Brain microvascular endothelial cell (primary cell): ENCODE data around the gene MCTP2.

Experiments used
- DNase-seq: peaks from one replicate; pipeline ENCODE4 v3.0.0-alpha.2; 2020
- H3K27ac ChIP-seq: fragments of 250-450 bp; sonication (Bioruptor Pico); 2 replicates; pipeline ENCODE4 v1.5.1; 2020; ENCODE audit warnings: mild to moderate bottlenecking, moderate library complexity
- H3K27me3 ChIP-seq: fragments of 250-450 bp; sonication (Bioruptor Pico); replicated peaks from 2 replicates; pipeline ENCODE4 v1.5.1; 2020; ENCODE audit warnings: mild to moderate bottlenecking
- H3K36me3 ChIP-seq: fragments of 250-450 bp; sonication (Bioruptor Pico); replicated peaks from 2 replicates; pipeline ENCODE4 v1.5.1; 2020; ENCODE audit warnings: mild to moderate bottlenecking
- H3K4me3 ChIP-seq: 2 replicates; pipeline ENCODE4 v1.5.1; 2011; ENCODE audit warnings: low read depth, mild to moderate bottlenecking, control low read depth, low read length, moderate library complexity
- in situ Hi-C: cut with HindIII; loops from 2 replicates; pipeline ENCODE4 v1.10.0; 2017; ENCODE audit warnings: low sequenced_read_pairs, low pct_ligation_motif_present
- TF ChIP-seq, protein P1 (sequence below): IDR thresholded peaks from 2 replicates; pipeline ENCODE4 v1.5.1; 2011; ENCODE audit warnings: low read depth, mild to moderate bottlenecking, moderate library complexity, low read length, control low read depth, inconsistent platforms; ENCODE audit errors: missing control alignments

MCTP2 gene

DNA sequence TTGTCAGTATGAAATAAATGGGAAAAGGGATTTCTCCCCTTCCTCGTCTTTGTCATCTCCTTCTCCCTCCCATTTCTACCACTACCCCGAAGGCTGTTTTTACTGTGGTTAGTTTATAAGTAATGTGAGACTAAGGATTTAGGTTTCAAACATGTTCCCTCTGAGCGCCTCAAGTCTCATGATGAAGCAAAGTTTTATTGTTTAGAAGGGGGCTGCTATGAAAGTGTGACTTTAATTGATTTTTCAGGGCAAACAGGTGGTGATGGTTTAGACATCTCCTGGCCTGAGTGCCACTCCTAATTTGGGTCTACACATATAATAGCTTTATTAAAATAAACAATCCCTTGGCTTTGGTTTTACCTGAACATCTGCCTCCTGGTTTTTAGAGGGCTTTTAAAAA, 185.5 kb downstream of the MCTP2 start:
- Histone ChIP-seq H3K4me3 (no peak overlapping the region), H3K27ac (no peak overlapping the region), H3K36me3 (no peaks in the 10 kb centered on the region), H3K27me3 (no peaks in the 10 kb centered on the region)
- no peak for DNase-seq
- TF ChIP-seq, protein P1, sequence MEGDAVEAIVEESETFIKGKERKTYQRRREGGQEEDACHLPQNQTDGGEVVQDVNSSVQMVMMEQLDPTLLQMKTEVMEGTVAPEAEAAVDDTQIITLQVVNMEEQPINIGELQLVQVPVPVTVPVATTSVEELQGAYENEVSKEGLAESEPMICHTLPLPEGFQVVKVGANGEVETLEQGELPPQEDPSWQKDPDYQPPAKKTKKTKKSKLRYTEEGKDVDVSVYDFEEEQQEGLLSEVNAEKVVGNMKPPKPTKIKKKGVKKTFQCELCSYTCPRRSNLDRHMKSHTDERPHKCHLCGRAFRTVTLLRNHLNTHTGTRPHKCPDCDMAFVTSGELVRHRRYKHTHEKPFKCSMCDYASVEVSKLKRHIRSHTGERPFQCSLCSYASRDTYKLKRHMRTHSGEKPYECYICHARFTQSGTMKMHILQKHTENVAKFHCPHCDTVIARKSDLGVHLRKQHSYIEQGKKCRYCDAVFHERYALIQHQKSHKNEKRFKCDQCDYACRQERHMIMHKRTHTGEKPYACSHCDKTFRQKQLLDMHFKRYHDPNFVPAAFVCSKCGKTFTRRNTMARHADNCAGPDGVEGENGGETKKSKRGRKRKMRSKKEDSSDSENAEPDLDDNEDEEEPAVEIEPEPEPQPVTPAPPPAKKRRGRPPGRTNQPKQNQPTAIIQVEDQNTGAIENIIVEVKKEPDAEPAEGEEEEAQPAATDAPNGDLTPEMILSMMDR, result no peak
- in situ Hi-C loops, result no loop called here

DNA sequence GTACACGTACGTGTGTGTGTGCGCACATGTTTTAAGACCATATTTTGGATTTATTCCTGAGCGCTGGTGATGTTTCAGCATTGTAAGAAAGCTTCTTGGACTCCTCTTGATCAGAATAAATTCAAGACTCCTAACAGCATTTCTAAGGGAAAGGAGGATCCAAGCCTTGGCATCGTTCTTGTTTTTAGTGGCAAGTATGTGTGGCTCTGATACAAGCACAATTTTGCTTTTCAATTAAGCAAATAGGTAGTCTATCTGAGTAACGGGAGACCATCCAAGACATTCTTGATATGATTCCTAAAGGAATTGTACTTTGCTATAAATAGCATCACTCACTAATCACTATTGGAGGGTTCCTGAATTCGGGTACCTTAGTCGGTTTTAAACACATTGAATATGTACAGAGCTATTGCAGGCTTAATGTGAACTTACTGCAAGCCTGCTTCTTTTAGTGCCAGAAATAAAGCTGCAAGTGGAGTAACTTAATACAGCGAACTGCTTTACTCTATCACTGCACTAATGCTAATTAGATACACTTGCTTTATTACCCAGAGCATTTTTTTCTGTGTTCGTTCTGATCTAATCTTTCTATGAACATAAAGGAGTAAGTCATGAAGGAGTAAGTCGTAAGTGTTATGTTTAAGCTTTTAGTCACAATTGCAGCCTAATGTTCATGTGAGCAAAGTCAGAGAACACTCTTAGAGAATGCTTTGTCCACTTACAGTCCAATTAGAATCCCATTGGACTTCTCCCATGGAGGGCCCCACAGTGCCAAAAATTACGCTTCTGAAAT, 186.3 kb downstream of the MCTP2 start:
- Histone ChIP-seq H3K36me3 (no peaks in the 10 kb centered on the region), H3K27me3 (no peaks in the 10 kb centered on the region), H3K4me3 (no peak overlapping the region), H3K27ac (no peak overlapping the region)
- in situ Hi-C loops, result no loop called here
- DNase-seq, result no peak
- TF ChIP-seq, protein P1, result no peak

- Histone ChIP-seq H3K27me3 (no peaks in the 10 kb centered on the region), H3K4me3 (no peak overlapping the region), H3K36me3 (no peaks in the 10 kb centered on the region), H3K27ac (no peak overlapping the region)
- DNase-seq, result no peak
- in situ Hi-C loops, result no loop called here
- TF ChIP-seq, protein P1, result no peak
Measured at GRCh38 chr15:94421706-94422105, 190.3 kb downstream of the MCTP2 start.

DNA sequence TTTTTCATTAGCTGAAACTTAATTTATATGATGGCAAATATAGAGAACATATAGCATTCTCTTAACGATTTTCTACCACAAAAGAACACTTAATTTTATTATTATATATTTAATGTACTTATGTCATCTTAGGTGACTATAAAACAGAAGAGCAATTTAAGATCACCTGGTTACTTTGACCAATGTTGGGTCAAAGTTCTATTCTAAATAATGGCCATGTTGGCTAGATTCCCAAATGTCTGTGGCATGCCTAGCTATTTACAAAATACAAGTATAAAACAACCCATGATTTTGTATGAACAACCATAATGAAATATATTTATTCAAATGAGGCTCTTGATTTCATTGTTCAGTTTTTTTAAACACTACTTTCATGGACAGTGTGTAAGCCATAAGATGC, 200.9 kb downstream of the MCTP2 start:
- no peaks in the 10 kb centered on the region for H3K36me3 ChIP-seq
- TF ChIP-seq, protein P1, result no peak
- no peak overlapping the region for H3K4me3 ChIP-seq
- DNase-seq, result no peak
- no peak overlapping the region for H3K27ac ChIP-seq
- no peaks in the 10 kb centered on the region for H3K27me3 ChIP-seq
- in situ Hi-C loops, result no loop called here

GRCh38 chr15:94439158-94439557, 207.8 kb downstream of the MCTP2 start:
- in situ Hi-C loops, result no loop called here
- no peak overlapping the region for H3K27ac ChIP-seq
- no peaks in the 10 kb centered on the region for H3K27me3 ChIP-seq
- TF ChIP-seq, protein P1, result no peak
- H3K4me3 ChIP-seq, result no peak overlapping the region
- H3K36me3 ChIP-seq, result no peaks in the 10 kb centered on the region
- DNase-seq, result no peak

DNA sequence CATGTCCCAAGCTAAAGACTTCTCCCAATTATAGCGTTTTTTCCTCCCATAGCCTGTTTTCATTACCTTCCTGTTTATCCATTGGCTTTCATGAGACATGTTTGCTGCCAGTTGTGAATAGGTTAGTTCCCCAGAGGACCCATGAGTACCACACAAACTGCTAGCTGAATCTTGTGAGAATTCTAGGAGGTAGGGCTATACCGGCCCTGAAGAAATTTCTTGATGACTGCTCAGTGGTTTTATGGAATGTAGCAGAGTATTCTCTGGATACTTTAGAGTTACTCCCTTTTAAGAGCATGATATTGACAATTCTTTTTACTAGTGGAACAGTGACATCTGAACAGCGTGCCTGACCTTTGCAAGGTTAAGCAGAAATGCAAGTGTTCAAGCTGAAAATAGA, 210.4 kb downstream of the MCTP2 start:
- no peak overlapping the region for H3K4me3 ChIP-seq
- no peak overlapping the region for H3K27ac ChIP-seq
- no peak for DNase-seq
- in situ Hi-C loops, result no loop called here
- H3K36me3 ChIP-seq, result no peaks in the 10 kb centered on the region
- TF ChIP-seq, protein P1, result no peak
- no peaks in the 10 kb centered on the region for H3K27me3 ChIP-seq
